Keratinocyte (primary cell): ENCODE results near the gene MED17.

Experiments used
- CTCF ChIP-seq, 3 experiments: IDR thresholded peaks in 1 of 3; conservative IDR thresholded peaks in 1 of 3; optimal IDR thresholded peaks in 1 of 3; 2 replicates in 2 of 3; 3 replicates in 1 of 3; pipeline versions ENCODE3 to v1.5.1; 2011; ENCODE audit warnings: low read length in 3 of 3, mild to moderate bottlenecking in 3 of 3, moderate library complexity in 2 of 3, control low read depth in 1 of 3, inconsistent platforms in 1 of 3; ENCODE audit not compliant: insufficient read depth in 2 of 3; ENCODE audit errors: extremely low read depth in 1 of 3
- EZH2 ChIP-seq: IDR thresholded peaks from one replicate; pipeline ENCODE4 v1.6.1; 2012; ENCODE audit warnings: inconsistent platforms, mild to moderate bottlenecking, low read length, moderate library complexity

- TF ChIP-seq EZH2 (no peak), CTCF (optimal IDR thresholded peaks at IDR 0.05 in 1 of 3, IDR thresholded peaks at IDR 0.05 in 1 of 3, conservative IDR thresholded peaks at IDR 0.05 in 1 of 3; ENCODE audit: extremely low read depth in 1 of 3, insufficient read depth in 2 of 3, low read length in 3 of 3) (no peak)
These were observed 43.4 kb upstream of the MED17 start for GRCh38 chr11:93740730-93741093.
